Natural killer cell (primary cell): ENCODE data around the gene S100A9. TPM values are rescaled to one million over a fixed set of nuclear protein-coding genes. Genes with fewer than 3 reads are reported as not detected.

Experiments used
- ATAC-seq, 3 donors: fragments of 150-1000 bp in 2 of 3; fragments of 200-7000 bp in 1 of 3; cut with Tn5 transposase; 1 replicate in 1 of 3; 2 replicates in 2 of 3; pipeline ENCODE4 v1.10.0; 2021; ENCODE audit warnings: mild to moderate bottlenecking in 2 of 3, moderate library complexity in 2 of 3
- DNase-seq, 2 donors: peaks; one replicate each; pipeline versions ENCODE4 v3.0.0 to v3.0.0-alpha.2; 2013 to 2021; ENCODE audit warnings: mixed read lengths in 1 of 2
- H3K27ac ChIP-seq: one replicate; pipeline ENCODE4 v1.5.1; 2013; ENCODE audit warnings: mild to moderate bottlenecking, low read length
- H3K27me3 ChIP-seq: one replicate; pipeline ENCODE4 v1.6.1; 2013; ENCODE audit warnings: low read length; ENCODE audit not compliant: control insufficient read depth, insufficient read depth
- H3K36me3 ChIP-seq: one replicate; pipeline ENCODE4 v1.6.1; 2013; ENCODE audit warnings: low read length; ENCODE audit not compliant: control insufficient read depth, insufficient read depth
- H3K4me1 ChIP-seq: one replicate; pipeline ENCODE4 v1.6.1; 2013; ENCODE audit warnings: low read length; ENCODE audit not compliant: control insufficient read depth, insufficient read depth
- H3K4me3 ChIP-seq: one replicate; pipeline ENCODE4 v1.5.1; 2013; ENCODE audit warnings: low read length
- H3K9me3 ChIP-seq: one replicate; pipeline ENCODE4 v1.6.1; 2013; ENCODE audit warnings: low read length; ENCODE audit not compliant: control insufficient read depth, insufficient read depth
- H3K27ac Mint-ChIP-seq, 2 donors: one replicate each; pipeline ENCODE4 v1.8.0; 2022; ENCODE audit warnings: mild to moderate bottlenecking in 2 of 2, mixed read lengths in 2 of 2, moderate library complexity in 1 of 2
- H3K27me3 Mint-ChIP-seq, 2 donors: one replicate each; pipeline ENCODE4 v1.8.0; 2022; ENCODE audit warnings: low read depth in 2 of 2, mixed read lengths in 2 of 2
- H3K36me3 Mint-ChIP-seq: one replicate; pipeline ENCODE4 v1.8.0; 2022; ENCODE audit warnings: mixed read lengths
- H3K4me1 Mint-ChIP-seq, 2 donors: one replicate each; pipeline ENCODE4 v1.8.0; 2022; ENCODE audit warnings: mixed read lengths in 2 of 2
- H3K4me3 Mint-ChIP-seq: one replicate; pipeline ENCODE4 v1.8.0; 2022; ENCODE audit warnings: mild to moderate bottlenecking, moderate library complexity, mixed read lengths
- H3K9me3 Mint-ChIP-seq, 2 donors: one replicate each; pipeline ENCODE4 v1.8.0; 2022; ENCODE audit warnings: mixed read lengths in 2 of 2
- WGBS: methylation state at CpG from one replicate; pipeline ENCODE4 v1.1.7; 2013; ENCODE audit warnings: missing lambda C conversion rate; ENCODE audit not compliant: insufficient coverage; 5-methylcytosine and 5-hydroxymethylcytosine counted together
- intact Hi-C: fragments of 100-400 bp; cut with micrococcal nuclease; formaldehyde crosslinking; loops from one replicate; pipeline ENCODE4 v1.14.2; 2022
- total RNA-seq, 4 donors: library from RNA; stranded (reverse); fragments of 120-200 nt in 1 of 4; gene quantifications; one replicate each; pipeline versions ENCODE4 v1.2.3 to v1.2.4, GENCODE V29; 2013 to 2022
- TF ChIP-seq, protein P1 (sequence below): fragments of 200-600 bp; IDR thresholded peaks from one replicate; pipeline ENCODE4 v1.8.0; 2022; ENCODE audit warnings: antibody characterized with exemption

S100A9 gene
- total RNA-seq, 3 donors from 2014 or later (not counting 1 experiment from before 2014, with no cell fraction given): 13.1 to 334 (median 116) TPM

DNA sequence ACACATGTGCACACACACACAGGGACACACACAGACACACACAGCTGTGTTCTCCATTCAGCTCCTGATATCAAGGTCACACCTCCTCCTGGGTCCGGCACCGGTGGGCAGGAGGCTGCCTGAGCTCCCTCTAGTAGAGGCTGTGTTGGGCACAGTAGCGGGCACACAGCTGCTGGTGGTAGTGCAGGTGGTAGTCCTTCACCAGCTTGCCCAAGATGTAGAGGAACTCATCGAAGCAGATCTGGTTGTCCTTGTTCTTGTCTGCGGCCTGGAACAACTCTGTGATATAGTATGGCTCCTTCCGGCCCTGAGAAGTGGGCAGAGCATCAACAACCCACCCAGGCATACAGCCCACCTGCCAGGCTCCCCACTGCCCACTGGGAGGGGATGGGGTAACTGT, 38.8 kb downstream of the S100A9 start:
- Histone ChIP-seq H3K36me3 (no peaks in the 10 kb centered on the region), H3K27me3 (no peaks in the 10 kb centered on the region), H3K4me3 (no peak overlapping the region), H3K4me1 (no peaks in the 10 kb centered on the region), H3K9me3 (no peaks in the 10 kb centered on the region), H3K27ac (no peak overlapping the region)
- ATAC-seq (no peak), DNase-seq (no peak)
- intact Hi-C loops: no loop called here
- H3K36me3 Mint-ChIP-seq: no peaks in the 10 kb centered on the region
- no peaks in the 10 kb centered on the region for H3K4me1 Mint-ChIP-seq
- no peak overlapping the region for H3K27ac Mint-ChIP-seq
- WGBS: 91% methylated on average over 6 of the region's 6 CpGs
- TF ChIP-seq, protein P1, sequence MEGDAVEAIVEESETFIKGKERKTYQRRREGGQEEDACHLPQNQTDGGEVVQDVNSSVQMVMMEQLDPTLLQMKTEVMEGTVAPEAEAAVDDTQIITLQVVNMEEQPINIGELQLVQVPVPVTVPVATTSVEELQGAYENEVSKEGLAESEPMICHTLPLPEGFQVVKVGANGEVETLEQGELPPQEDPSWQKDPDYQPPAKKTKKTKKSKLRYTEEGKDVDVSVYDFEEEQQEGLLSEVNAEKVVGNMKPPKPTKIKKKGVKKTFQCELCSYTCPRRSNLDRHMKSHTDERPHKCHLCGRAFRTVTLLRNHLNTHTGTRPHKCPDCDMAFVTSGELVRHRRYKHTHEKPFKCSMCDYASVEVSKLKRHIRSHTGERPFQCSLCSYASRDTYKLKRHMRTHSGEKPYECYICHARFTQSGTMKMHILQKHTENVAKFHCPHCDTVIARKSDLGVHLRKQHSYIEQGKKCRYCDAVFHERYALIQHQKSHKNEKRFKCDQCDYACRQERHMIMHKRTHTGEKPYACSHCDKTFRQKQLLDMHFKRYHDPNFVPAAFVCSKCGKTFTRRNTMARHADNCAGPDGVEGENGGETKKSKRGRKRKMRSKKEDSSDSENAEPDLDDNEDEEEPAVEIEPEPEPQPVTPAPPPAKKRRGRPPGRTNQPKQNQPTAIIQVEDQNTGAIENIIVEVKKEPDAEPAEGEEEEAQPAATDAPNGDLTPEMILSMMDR: no peak
- H3K27me3 Mint-ChIP-seq: peaks cover 12 to 16% of the 10 kb centered on the region in 2 donors
- no peaks in the 10 kb centered on the region for H3K9me3 Mint-ChIP-seq
- H3K4me3 Mint-ChIP-seq: no peak overlapping the region

DNA sequence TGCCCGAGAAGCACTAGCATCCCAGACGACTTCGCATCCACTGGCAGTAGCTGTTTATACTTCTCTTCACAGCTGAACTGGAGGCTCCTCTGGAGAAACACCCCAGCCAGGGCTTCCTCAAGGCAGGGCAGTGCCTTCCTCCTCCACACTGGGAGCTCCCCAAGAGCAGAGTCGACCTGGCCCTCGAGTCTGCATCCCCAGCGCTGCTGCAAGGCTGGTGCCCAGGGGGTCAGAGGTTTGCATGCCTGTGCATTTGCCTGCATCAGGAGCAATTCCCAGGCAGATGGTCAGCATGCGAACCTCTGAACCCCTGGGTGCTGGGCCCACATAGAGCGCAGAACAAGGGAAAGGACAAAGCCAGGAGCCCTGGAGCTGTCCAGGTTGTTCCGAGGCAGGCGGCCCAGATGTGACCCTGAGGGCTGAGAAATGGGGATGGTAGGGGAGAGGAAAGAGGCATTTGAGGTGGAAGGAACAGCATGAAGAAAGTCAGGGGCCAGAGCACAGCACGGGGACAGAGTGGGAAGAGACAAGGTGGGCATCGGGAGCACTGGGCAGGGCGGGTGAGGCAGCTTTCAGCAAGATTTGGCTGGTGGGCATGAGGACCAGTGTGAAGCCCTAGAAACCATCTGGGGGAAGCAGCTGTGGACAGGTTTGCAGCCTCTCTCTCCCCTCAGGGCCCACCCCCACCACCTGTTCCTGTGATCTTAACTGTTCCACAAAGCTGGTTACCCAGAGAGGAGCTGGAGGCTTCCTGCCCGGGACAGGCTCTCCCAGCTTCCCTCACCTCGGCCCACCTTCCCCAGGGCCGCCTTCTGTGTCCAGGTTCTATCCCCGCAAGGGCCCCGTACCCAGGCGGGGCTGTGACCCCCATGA, 39.6 kb downstream of the S100A9 start:
- ATAC-seq: no peak

DNA sequence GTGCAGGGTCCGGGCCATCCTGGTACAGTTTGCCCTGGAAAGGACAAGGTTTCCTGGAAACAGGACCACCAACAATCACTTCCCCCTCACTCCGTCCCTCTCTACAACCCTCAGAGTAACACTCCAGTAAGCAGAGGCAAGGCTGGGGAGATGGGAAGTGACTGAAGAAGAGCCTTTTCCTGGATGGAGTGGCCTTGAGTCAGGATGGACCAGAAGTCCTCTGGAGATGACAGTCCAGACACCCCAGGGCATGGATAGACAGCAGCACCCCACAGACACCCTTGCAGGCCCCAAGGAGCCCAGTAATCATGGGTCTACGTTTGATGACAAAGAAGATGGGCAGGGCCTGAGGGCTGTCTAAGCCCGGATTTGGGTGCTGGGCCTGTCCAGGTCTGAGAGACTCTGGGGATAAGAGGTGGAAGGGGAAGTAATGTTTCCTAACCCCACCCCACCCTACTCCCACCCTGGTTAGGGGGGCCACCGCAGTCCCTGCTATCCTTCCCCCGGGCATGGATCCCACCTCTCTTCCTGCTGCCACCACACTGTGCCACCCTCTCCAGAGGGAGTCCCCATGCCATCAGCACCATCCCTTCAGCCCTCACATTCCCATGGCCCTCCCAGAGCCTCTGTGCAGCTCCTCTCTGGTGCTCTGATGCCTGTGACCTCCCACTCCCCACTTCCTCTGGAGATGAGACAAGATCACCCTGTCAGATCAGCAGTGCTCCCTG, 40.4 kb downstream of the S100A9 start:
- 86% methylated on average over 4 of the region's 6 CpGs for WGBS

More for the DNA sequence above, 39.6 kb downstream of the S100A9 start:
- no peak overlapping the region for H3K4me3 ChIP-seq
- intact Hi-C loops: no loop called here
- no peak for DNase-seq
- TF ChIP-seq, protein P1: no peak
- 85% methylated on average over 19 of the region's 19 CpGs for WGBS
- H3K9me3 ChIP-seq: no peaks in the 10 kb centered on the region
- no peaks in the 10 kb centered on the region for H3K4me1 ChIP-seq
- no peaks in the 10 kb centered on the region for H3K36me3 ChIP-seq
- Mint-ChIP-seq H3K9me3 (no peaks in the 10 kb centered on the region), H3K36me3 (no peaks in the 10 kb centered on the region), H3K4me3 (no peak overlapping the region), H3K27ac (no peak overlapping the region), H3K4me1 (no peaks in the 10 kb centered on the region), H3K27me3 (peaks cover 12 to 16% of the 10 kb centered on the region in 2 donors)
- no peak overlapping the region for H3K27ac ChIP-seq
- H3K27me3 ChIP-seq: no peaks in the 10 kb centered on the region

More for the DNA sequence above, 40.4 kb downstream of the S100A9 start:
- no peak overlapping the region for H3K4me3 ChIP-seq
- no peaks in the 10 kb centered on the region for H3K36me3 Mint-ChIP-seq
- H3K27me3 Mint-ChIP-seq: peaks cover 10 to 16% of the 10 kb centered on the region in 2 donors
- intact Hi-C loops: no loop called here
- ATAC-seq (no peak), DNase-seq (no peak)
- TF ChIP-seq, protein P1: no peak
- H3K4me3 Mint-ChIP-seq: no peak overlapping the region
- H3K9me3 ChIP-seq: no peaks in the 10 kb centered on the region
- H3K4me1 Mint-ChIP-seq: no peaks in the 10 kb centered on the region
- no peaks in the 10 kb centered on the region for H3K9me3 Mint-ChIP-seq
- no peaks in the 10 kb centered on the region for H3K36me3 ChIP-seq
- H3K27ac ChIP-seq: no peak overlapping the region
- H3K27me3 ChIP-seq: no peaks in the 10 kb centered on the region
- H3K27ac Mint-ChIP-seq: no peak overlapping the region
- no peaks in the 10 kb centered on the region for H3K4me1 ChIP-seq
